DND-41 (cell line): ENCODE measurements around the gene TSHZ2.

Experiments used
- EZH2 ChIP-seq: IDR thresholded peaks from 3 replicates; pipeline ENCODE4 v1.6.1; 2012; ENCODE audit warnings: borderline replicate concordance, low read depth, mild to moderate bottlenecking, moderate library complexity, low read length, inconsistent platforms; ENCODE audit not compliant: severe bottlenecking
- TF ChIP-seq, protein P1 (sequence below): IDR thresholded peaks from 2 replicates; pipeline ENCODE4 v1.5.1; 2012; ENCODE audit warnings: borderline replicate concordance, low read length, moderate library complexity, mild to moderate bottlenecking; ENCODE audit not compliant: poor library complexity, severe bottlenecking; ENCODE audit errors: extremely low read depth

DNA sequence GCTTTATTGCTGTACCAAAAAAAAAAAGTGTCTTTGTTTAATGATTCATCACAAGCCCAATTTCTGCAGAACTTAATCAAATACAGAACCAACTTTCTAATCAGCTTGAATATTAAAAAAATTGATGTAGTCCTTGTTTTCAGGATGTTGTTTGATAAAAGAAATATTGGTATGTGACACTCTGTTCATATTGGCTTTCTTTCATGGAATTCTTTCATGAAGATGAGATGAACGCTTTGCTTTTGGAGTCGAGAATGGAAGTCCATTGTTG, 437.2 kb downstream of the TSHZ2 start:
- TF ChIP-seq, protein P1, sequence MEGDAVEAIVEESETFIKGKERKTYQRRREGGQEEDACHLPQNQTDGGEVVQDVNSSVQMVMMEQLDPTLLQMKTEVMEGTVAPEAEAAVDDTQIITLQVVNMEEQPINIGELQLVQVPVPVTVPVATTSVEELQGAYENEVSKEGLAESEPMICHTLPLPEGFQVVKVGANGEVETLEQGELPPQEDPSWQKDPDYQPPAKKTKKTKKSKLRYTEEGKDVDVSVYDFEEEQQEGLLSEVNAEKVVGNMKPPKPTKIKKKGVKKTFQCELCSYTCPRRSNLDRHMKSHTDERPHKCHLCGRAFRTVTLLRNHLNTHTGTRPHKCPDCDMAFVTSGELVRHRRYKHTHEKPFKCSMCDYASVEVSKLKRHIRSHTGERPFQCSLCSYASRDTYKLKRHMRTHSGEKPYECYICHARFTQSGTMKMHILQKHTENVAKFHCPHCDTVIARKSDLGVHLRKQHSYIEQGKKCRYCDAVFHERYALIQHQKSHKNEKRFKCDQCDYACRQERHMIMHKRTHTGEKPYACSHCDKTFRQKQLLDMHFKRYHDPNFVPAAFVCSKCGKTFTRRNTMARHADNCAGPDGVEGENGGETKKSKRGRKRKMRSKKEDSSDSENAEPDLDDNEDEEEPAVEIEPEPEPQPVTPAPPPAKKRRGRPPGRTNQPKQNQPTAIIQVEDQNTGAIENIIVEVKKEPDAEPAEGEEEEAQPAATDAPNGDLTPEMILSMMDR, result no peak
- no peak for TF ChIP-seq EZH2
